ENCODE results near the gene CACNA2D2.

CACNA2D2 gene

DNA sequence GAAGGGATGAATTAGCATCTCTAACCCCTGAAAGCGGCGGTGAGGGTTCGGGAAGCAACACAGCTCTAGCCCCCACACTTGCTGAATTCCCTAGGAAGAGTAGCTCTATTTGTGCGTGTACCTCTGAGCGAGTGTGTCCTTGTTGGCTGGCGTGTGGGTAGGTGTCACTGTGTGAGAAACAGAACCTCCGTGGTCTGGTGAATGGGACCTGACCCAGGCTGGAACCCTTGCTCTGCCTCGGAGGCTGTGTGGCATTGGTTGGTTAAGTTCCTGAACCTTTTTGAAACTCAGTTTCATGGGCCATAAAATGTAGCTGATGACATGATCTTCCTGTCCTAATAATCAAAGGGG, 143.7 kb downstream of the CACNA2D2 start:
- no peaks in the 10 kb centered on the region for H3K9me3 ChIP-seq (ENCODE audit: insufficient read depth, low read length)
- H3K4me2 ChIP-seq (ENCODE audit: low read depth, low read length, poor library complexity, severe bottlenecking), result peak overlapping the region; percentile 73
- peaks cover 29% of the 10 kb centered on the region for H3K79me2 ChIP-seq (ENCODE audit: insufficient read depth, low read length)
- H3K36me3 ChIP-seq (ENCODE audit: low read length), result no peaks in the 10 kb centered on the region
- peak overlapping the region; percentile 92 for H2AFZ ChIP-seq (ENCODE audit: low read depth, low read length, severe bottlenecking)
- no peak overlapping the region for H3K27ac ChIP-seq (ENCODE audit: low read depth, low read length)
- no peaks in the 10 kb centered on the region for H3F3A ChIP-seq (ENCODE audit: insufficient read depth)
- no peaks in the 10 kb centered on the region for H4K20me1 ChIP-seq (ENCODE audit: low read depth, low read length)
- no peaks in the 10 kb centered on the region for H3K9me2 ChIP-seq (replicated peaks; ENCODE audit: insufficient read depth, low read length)
- H3K9ac ChIP-seq (ENCODE audit: low read length), result peak overlapping the region; percentile 79; the same call in 1 of the 2 replicates
- no peaks in the 10 kb centered on the region for H3K27me3 ChIP-seq (ENCODE audit: low read length)
- TF ChIP-seq EZH2phosphoT487 (conservative IDR thresholded peaks at IDR 0.05; ENCODE audit: low read length) (no peak), CTCF (IDR thresholded peaks at IDR 0.05; ENCODE audit: insufficient read depth, low read length, poor library complexity, severe bottlenecking) (no peak)
- H3K4me3 ChIP-seq (ENCODE audit: insufficient read depth, low read length, poor library complexity, severe bottlenecking), result peak overlapping the region; percentile 49

DNA sequence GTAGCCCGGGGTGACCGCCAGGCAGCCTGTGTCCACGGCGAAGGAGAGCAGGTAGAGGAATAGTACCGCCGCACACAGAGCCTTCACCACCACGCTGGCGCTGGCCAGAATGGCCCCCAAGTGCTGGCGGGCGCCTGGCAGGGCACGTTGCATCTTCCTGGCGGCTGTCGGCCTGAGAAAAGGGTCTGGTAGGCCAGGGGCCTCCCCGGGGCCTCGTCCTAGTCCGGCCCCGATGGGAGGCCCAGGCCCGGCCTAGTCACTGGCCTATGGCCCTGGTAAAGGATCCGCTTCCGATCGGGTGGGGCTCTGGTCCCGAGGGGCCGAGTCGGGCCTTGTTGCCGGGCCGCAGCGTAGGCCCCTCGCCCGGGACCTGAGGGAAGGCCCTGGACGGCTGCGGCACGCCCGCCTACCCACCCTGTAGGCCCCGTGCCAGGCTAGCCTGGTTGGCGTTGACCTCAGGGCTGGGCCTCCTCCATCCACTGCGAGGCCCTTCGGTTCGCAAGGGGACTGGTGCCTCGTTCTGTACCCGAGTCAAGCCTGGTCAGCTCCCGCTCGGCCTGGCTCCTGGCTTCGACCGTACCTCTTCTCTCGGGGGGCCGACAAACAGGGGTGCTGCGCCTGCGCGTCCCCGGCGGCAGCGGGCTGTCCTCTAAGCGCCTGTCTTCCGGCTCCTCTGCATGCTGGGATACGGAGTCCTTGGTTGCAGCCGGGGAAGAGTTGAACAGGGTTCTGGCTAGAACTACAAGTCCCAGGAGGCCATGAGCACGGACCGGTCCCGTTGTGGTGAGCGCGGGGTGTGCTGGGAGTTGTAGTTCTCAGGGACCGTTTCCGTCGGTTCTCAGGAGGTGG, 144.3 kb downstream of the CACNA2D2 start, which contains the start of gene TMEM115:
Gene TMEM115 (minus strand): TSS at position 611 of the 849 bp plus-strand sequence. CDS start 458 bp downstream, at position 153.
- Histone ChIP-seq H4K20me1 (ENCODE audit: low read depth, low read length) (no peaks in the 10 kb centered on the region), H3K27ac (ENCODE audit: low read depth, low read length) (peak within 1 kb of the TSS; percentile 19; the same call in 1 of the 2 replicates), H3K9me2 (replicated peaks; ENCODE audit: insufficient read depth, low read length) (no peaks in the 10 kb centered on the region), H3K79me2 (ENCODE audit: insufficient read depth, low read length) (peaks cover 29% of the 10 kb centered on the region), H3K4me2 (ENCODE audit: low read depth, low read length, poor library complexity, severe bottlenecking) (peak within 1 kb of the TSS; percentile 74), H3K4me3 (ENCODE audit: insufficient read depth, low read length, poor library complexity, severe bottlenecking) (peak within 1 kb of the TSS; percentile 68), H3F3A (ENCODE audit: insufficient read depth) (no peaks in the 10 kb centered on the region), H3K36me3 (ENCODE audit: low read length) (no peaks in the 10 kb centered on the region), H2AFZ (ENCODE audit: low read depth, low read length, severe bottlenecking) (peak within 1 kb of the TSS; percentile 92), H3K9ac (ENCODE audit: low read length) (peak within 1 kb of the TSS; percentile 79), H3K27me3 (ENCODE audit: low read length) (no peaks in the 10 kb centered on the region), H3K9me3 (ENCODE audit: insufficient read depth, low read length) (no peaks in the 10 kb centered on the region)
- TF ChIP-seq CTCF (IDR thresholded peaks at IDR 0.05; ENCODE audit: insufficient read depth, low read length, poor library complexity, severe bottlenecking) (no peak), EZH2phosphoT487 (conservative IDR thresholded peaks at IDR 0.05; ENCODE audit: low read length) (no peak)

- H2AFZ ChIP-seq (ENCODE audit: low read depth, low read length, severe bottlenecking), result no peak overlapping the region
- no peaks in the 10 kb centered on the region for H3K9me3 ChIP-seq (ENCODE audit: insufficient read depth, low read length)
- no peaks in the 10 kb centered on the region for H3K36me3 ChIP-seq (ENCODE audit: low read length)
- no peaks in the 10 kb centered on the region for H3K9me2 ChIP-seq (replicated peaks; ENCODE audit: insufficient read depth, low read length)
- H3F3A ChIP-seq (ENCODE audit: insufficient read depth), result no peaks in the 10 kb centered on the region
- peak overlapping the region; percentile 74 for H3K4me2 ChIP-seq (ENCODE audit: low read depth, low read length, poor library complexity, severe bottlenecking)
- H3K27me3 ChIP-seq (ENCODE audit: low read length), result no peaks in the 10 kb centered on the region
- no peak overlapping the region for H3K27ac ChIP-seq (ENCODE audit: low read depth, low read length)
- peaks cover 29% of the 10 kb centered on the region for H3K79me2 ChIP-seq (ENCODE audit: insufficient read depth, low read length)
- peak overlapping the region; percentile 68 for H3K4me3 ChIP-seq (ENCODE audit: insufficient read depth, low read length, poor library complexity, severe bottlenecking)
- TF ChIP-seq EZH2phosphoT487 (conservative IDR thresholded peaks at IDR 0.05; ENCODE audit: low read length) (no peak), CTCF (IDR thresholded peaks at IDR 0.05; ENCODE audit: insufficient read depth, low read length, poor library complexity, severe bottlenecking) (no peak)
- no peaks in the 10 kb centered on the region for H4K20me1 ChIP-seq (ENCODE audit: low read depth, low read length)
- peak overlapping the region; percentile 79 for H3K9ac ChIP-seq (ENCODE audit: low read length)
Observed at GRCh38 chr3:50358355-50358910, 145.0 kb downstream of the CACNA2D2 start.

All from SU-DHL-6 (cell line).